ENCODE results near the gene OVOL3.
A peak's percentile ranks its signal among the peaks of the same experiment; 100 is the strongest.

OVOL3 gene

DNA sequence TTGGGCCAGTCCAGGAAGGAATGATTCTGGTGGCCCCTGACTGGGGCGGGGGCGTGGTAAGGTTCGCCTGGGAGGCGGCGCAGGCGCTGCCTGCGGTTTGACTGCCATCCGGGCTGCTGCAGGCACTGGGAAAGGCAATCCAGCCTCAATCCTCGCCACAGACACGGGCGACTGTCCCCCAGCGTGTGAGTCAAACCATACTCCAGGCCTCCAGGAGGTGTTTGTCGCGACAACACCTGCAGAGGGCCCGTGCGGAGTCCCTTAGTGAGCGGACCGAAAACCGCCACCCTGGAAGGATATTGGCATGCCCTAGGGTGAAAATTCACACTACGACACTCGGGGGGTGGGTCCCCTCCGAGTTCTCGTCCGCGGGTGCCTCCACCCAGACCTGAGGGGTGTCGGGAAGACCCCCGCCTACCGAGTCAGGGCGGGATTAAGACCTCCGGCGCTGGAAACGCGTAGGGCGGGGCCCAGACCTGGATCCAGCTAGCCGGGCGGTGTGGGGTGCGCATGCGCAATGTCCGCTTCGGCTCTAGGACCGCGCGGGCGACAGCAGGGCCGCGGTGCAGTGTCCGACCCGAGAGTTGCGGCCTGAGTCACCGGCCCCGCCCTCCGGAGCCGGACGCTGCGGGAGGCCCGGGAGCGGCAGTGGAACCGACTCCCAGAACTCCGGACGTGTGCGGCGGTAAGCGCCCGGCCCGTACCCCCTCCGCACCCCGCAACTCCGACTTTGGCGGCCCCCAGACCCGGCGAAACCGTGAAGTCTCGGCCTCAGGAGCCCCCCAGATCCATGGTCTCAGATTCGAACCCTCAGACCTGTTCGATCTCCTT is 28.7 kb downstream of the OVOL3 start, which contains the start of gene CAPNS1:
CAPNS1 (plus strand) TSS at position 594 of the 831 bp plus-strand sequence. CDS start 946 bp downstream, outside the sequence.
- TF ChIP-seq, protein P1, sequence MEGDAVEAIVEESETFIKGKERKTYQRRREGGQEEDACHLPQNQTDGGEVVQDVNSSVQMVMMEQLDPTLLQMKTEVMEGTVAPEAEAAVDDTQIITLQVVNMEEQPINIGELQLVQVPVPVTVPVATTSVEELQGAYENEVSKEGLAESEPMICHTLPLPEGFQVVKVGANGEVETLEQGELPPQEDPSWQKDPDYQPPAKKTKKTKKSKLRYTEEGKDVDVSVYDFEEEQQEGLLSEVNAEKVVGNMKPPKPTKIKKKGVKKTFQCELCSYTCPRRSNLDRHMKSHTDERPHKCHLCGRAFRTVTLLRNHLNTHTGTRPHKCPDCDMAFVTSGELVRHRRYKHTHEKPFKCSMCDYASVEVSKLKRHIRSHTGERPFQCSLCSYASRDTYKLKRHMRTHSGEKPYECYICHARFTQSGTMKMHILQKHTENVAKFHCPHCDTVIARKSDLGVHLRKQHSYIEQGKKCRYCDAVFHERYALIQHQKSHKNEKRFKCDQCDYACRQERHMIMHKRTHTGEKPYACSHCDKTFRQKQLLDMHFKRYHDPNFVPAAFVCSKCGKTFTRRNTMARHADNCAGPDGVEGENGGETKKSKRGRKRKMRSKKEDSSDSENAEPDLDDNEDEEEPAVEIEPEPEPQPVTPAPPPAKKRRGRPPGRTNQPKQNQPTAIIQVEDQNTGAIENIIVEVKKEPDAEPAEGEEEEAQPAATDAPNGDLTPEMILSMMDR (IDR thresholded peaks at IDR 0.05; ENCODE audit: borderline replicate concordance, control extremely low read depth, extremely low read depth, insufficient read depth, missing control alignments), result no peak
- in situ Hi-C loops (cut with MboI; ENCODE audit: low sequenced_read_pairs, unreplicated experiment), result no loop called here
- peak; percentile 98 for DNase-seq (ENCODE audit: low spot score)

- in situ Hi-C loops (cut with MboI; ENCODE audit: low sequenced_read_pairs, unreplicated experiment), result no loop called here
- DNase-seq (ENCODE audit: low spot score), result peak; percentile 82
- TF ChIP-seq, protein P1 (IDR thresholded peaks at IDR 0.05; ENCODE audit: borderline replicate concordance, control extremely low read depth, extremely low read depth, insufficient read depth, missing control alignments), result no peak
Measured at GRCh38 chr19:36140304-36141038, 29.5 kb downstream of the OVOL3 start.

DNA sequence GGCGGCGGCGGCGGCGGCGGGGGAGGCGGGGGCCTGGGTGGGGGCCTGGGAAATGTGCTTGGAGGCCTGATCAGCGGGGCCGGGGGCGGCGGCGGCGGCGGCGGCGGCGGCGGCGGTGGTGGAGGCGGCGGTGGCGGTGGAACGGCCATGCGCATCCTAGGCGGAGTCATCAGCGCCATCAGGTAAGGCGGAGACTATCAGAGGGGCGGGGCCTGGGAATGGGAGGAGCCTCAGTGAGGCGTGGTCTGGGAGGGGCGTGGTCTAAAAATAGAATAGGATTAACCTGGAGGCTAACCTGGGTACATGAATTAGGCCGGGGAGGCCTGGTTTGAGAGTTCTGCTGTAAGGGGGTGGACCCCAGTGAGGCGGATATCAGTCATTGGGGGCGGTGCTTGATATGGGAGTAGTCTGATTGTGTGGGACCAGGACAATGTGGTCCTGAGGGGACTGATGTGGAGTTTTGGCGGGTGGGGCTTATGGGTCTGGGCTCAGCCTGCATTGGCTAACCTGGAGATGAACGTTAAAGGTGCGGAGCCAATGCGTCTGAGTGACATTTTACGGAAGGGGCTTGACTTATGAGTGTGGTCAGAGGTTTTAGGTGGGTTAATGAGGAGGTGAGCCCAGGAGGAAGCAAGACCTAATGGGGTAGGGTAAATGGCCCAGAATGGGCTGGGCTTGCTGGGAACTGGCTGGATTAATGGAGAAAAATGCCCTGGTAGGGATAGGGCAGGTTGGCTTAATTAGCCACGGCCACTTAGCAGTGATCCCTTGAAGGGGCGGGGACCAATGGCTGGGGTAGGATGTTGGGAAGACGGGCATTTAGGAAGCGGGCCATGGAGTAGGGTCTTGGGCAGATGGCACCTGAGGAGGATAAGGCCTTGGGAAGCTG is 30.3 kb downstream of the OVOL3 start:
- TF ChIP-seq, protein P1 (IDR thresholded peaks at IDR 0.05; ENCODE audit: borderline replicate concordance, control extremely low read depth, extremely low read depth, insufficient read depth, missing control alignments), result no peak
- in situ Hi-C loops (cut with MboI; ENCODE audit: low sequenced_read_pairs, unreplicated experiment), result no loop called here
- peak; percentile 95 for DNase-seq (ENCODE audit: low spot score)

DNA sequence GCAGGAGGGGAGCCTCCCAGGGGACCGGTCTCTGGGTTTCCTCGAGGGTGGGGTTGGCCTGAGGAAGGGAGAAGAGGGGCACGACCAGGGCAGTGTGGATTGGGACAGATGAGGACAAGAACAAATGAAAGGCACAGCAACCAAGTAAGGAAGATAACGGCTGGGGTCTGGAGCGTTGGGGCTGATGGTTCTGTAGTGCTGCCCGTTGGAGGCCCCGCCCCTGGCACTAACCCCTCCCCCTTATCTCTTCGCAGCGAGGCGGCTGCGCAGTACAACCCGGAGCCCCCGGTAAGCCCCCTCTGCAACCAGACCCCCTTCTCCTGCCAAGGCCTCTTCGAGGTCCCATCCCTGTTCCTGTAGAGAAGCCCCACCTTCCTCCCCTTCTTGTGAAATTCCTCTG is 31.1 kb downstream of the OVOL3 start:
- in situ Hi-C loops (cut with MboI; ENCODE audit: low sequenced_read_pairs, unreplicated experiment), result no loop called here
- TF ChIP-seq, protein P1 (IDR thresholded peaks at IDR 0.05; ENCODE audit: borderline replicate concordance, control extremely low read depth, extremely low read depth, insufficient read depth, missing control alignments), result no peak
- peak; percentile 18 for DNase-seq (ENCODE audit: low spot score)

GRCh38 chr19:36142496-36142895 is 31.6 kb downstream of the OVOL3 start:
- DNase-seq (ENCODE audit: low spot score), result no peak
- in situ Hi-C loops (cut with MboI; ENCODE audit: low sequenced_read_pairs, unreplicated experiment), result no loop called here
- TF ChIP-seq, protein P1 (IDR thresholded peaks at IDR 0.05; ENCODE audit: borderline replicate concordance, control extremely low read depth, extremely low read depth, insufficient read depth, missing control alignments), result no peak

GRCh38 chr19:36144624-36145023 is 33.7 kb downstream of the OVOL3 start:
- TF ChIP-seq, protein P1 (IDR thresholded peaks at IDR 0.05; ENCODE audit: borderline replicate concordance, control extremely low read depth, extremely low read depth, insufficient read depth, missing control alignments), result no peak
- in situ Hi-C loops (cut with MboI; ENCODE audit: low sequenced_read_pairs, unreplicated experiment), result no loop called here
- no peak for DNase-seq (ENCODE audit: low spot score)
